Pancreas (tissue), 10 donors: Measurements from ENCODE around the gene FOXO3. TPM values are rescaled to one million over a fixed set of nuclear protein-coding genes. Genes with fewer than 3 reads are reported as not detected.

Experiments used
- ATAC-seq, 4 donors: fragments of 200-7000 bp; cut with Tn5 transposase; one replicate each; pipeline versions ENCODE4 v1.8.0 to v1.9.1; 2020; ENCODE audit warnings: mild to moderate bottlenecking in 4 of 4, moderate library complexity in 4 of 4
- DNase-seq, 6 donors: peaks; one replicate each; pipeline ENCODE4 v3.0.0-alpha.2; 2020
- FAIRE-seq: peaks from 2 replicates; lab custom pipeline; 2012; peaks lifted over from hg19 to GRCh38; lab: Jason Lieb, UNC
- H3K27ac ChIP-seq, 4 donors: fragments of 200-600 bp; sonication (generic); 1 replicate in 3 of 4; 2 replicates in 1 of 4; pipeline versions ENCODE4 v1.5.0 to v1.8.0; 2020
- H3K27me3 ChIP-seq, 4 donors: fragments of 200-600 bp; one replicate each; pipeline ENCODE4 v1.8.0; 2021
- H3K36me3 ChIP-seq, 3 donors: fragments of 200-600 bp; sonication (generic) in 1 of 3; one replicate each; pipeline versions ENCODE4 v1.5.0 to v1.8.0; 2020 to 2021
- H3K4me1 ChIP-seq, 3 donors: fragments of 200-600 bp; one replicate each; pipeline ENCODE4 v1.8.0; 2021
- H3K4me3 ChIP-seq, 4 donors: fragments of 200-600 bp; sonication (generic) in 2 of 4; one replicate each; pipeline versions ENCODE4 v1.5.0 to v1.8.0; 2020 to 2021
- H3K9me3 ChIP-seq, 4 donors: fragments of 200-600 bp; one replicate each; pipeline ENCODE4 v1.8.0; 2021
- CTCF ChIP-seq, 4 donors: fragments of 200-600 bp; sonication (generic) in 3 of 4; IDR thresholded peaks; one replicate each; pipeline versions ENCODE4 v1.5.0 to v1.8.0; 2021; ENCODE audit warnings: antibody characterized with exemption in 4 of 4
- WGBS, 2 donors: extraction: QIAGEN DNeasy Blood & Tissue Kit; methylation state at CpG; one replicate each; pipeline ENCODE4 v1.1.7; 2013; 5-methylcytosine and 5-hydroxymethylcytosine counted together
- intact Hi-C, 3 donors: fragments of 100-400 bp; cut with DNase I; formaldehyde crosslinking; loops; one replicate each; pipeline versions ENCODE4 v1.11.1 to v1.14.2; 2022
- polyA plus RNA-seq, 2 donors: library from polyadenylated mRNA; stranded (reverse); fragments of 200-250 nt; gene quantifications; one replicate each; pipeline ENCODE4 v1.2.3, GENCODE V29; 2013
- total RNA-seq, 6 donors: library from RNA; stranded (reverse); fragmentation: NEBNext Ultra II Directional in 4 of 6; extraction: Animal tissue kit (Norgen Biotek cat#: 25700) in 4 of 6; gene quantifications; one replicate each; pipeline versions ENCODE4 v1.2.1 to v1.2.4, GENCODE V29; 2021 to 2023
- donor health status: healthy with polysubstance abuse.
- donor health status: DM: no; HTN: no; CAD: no; lungs with moderate emphysema.
- donor health status: DM: no; HTN: no; CAD: no.
- donor health status: control.
- donor health status: control.
- donor health status: Bipolar disorder and iron deficiency.
- donor health status: DM: yes; HTN: yes; CAD: no.
- donor health status: DM: no; HTN: no; CAD: no.
- donor health status: DM: no; HTN: no; CAD: no.
- donor health status: DM: yes; HTN: yes; CAD: no.

Gene FOXO3
- total and polyA plus RNA-seq, 8 donors, result 11.3 to 61.2 (median 41.2) TPM

GRCh38 chr6:108585359-108585758 lies 24.6 kb downstream of the FOXO3 start:
- intact Hi-C loops, result no loop called here
- Histone ChIP-seq H3K27ac (no peak overlapping the region), H3K9me3 (no peaks in the 10 kb centered on the region), H3K27me3 (no peaks in the 10 kb centered on the region), H3K36me3 (no peaks in the 10 kb centered on the region), H3K4me3 (no peak overlapping the region), H3K4me1 (peaks cover 66 to 80% (median 79%) of the 10 kb centered on the region in 3 donors)
- ATAC-seq, result no peak
- FAIRE-seq, result no peak
- DNase-seq, result no peak
- TF ChIP-seq CTCF (IDR thresholded peaks at IDR 0.05), result no peak
- 89 to 90% methylated on average over 2 of the region's 2 CpGs for WGBS, 2 donors

- DNase-seq (no peak), ATAC-seq (no peak), FAIRE-seq (no peak)
- 71 to 75% methylated on average over 6 of the region's 6 CpGs for WGBS, 2 donors
- H3K27ac ChIP-seq, result no peak overlapping the region
- H3K27me3 ChIP-seq, result no peaks in the 10 kb centered on the region
- H3K36me3 ChIP-seq, result no peaks in the 10 kb centered on the region
- TF ChIP-seq CTCF (IDR thresholded peaks at IDR 0.05), result no peak
- no peak overlapping the region for H3K4me3 ChIP-seq
- intact Hi-C loops, result no loop called here
- H3K4me1 ChIP-seq, result peaks cover 60 to 79% (median 75%) of the 10 kb centered on the region in 3 donors
- H3K9me3 ChIP-seq, result no peaks in the 10 kb centered on the region
These were observed 25.3 kb downstream of the FOXO3 start for GRCh38 chr6:108585921-108586536.

- intact Hi-C loops, result no loop called here
- Histone ChIP-seq H3K27ac (peak overlapping the region in 3 of 4 donors; percentile 2 to 73 (median 57)), H3K4me1 (peaks cover 46 to 79% (median 71%) of the 10 kb centered on the region in 3 donors), H3K4me3 (no peak overlapping the region), H3K27me3 (no peaks in the 10 kb centered on the region), H3K9me3 (no peaks in the 10 kb centered on the region), H3K36me3 (no peaks in the 10 kb centered on the region)
- WGBS, 2 donors, result 42 to 43% methylated on average over 9 of the region's 9 CpGs
- FAIRE-seq (no peak), ATAC-seq (peak in 3 of 4 donors; percentile 15 to 20 (median 19)), DNase-seq (no peak)
- no peak for TF ChIP-seq CTCF (IDR thresholded peaks at IDR 0.05)
These were observed 26.7 kb downstream of the FOXO3 start for GRCh38 chr6:108587258-108588059.

GRCh38 chr6:108588586-108588985 lies 27.9 kb downstream of the FOXO3 start:
- no peak overlapping the region for H3K4me3 ChIP-seq
- intact Hi-C loops, result no loop called here
- H3K36me3 ChIP-seq, result no peaks in the 10 kb centered on the region
- 78 to 84% methylated on average over 1 of the region's 1 CpG for WGBS, 2 donors
- DNase-seq, result no peak
- no peaks in the 10 kb centered on the region for H3K9me3 ChIP-seq
- ATAC-seq, result peak in 3 of 4 donors; percentile 18 to 50 (median 44)
- no peak for TF ChIP-seq CTCF (IDR thresholded peaks at IDR 0.05)
- no peaks in the 10 kb centered on the region for H3K27me3 ChIP-seq
- no peak for FAIRE-seq
- H3K27ac ChIP-seq, result peak overlapping the region; percentile 27 to 73 (median 49)
- peaks cover 36 to 75% (median 72%) of the 10 kb centered on the region in 3 donors for H3K4me1 ChIP-seq
